Embryonic facial prominence (tissue), 1 donor: ENCODE measurements around the gene RGL1.
"Not testable (repeated sequence)": the region's sequence is repeated elsewhere in the genome, so short reads cannot be mapped to it uniquely, and the experiment has no call there.

ENCODE experiments used
- DNase-seq: peaks from one replicate; pipeline ENCODE4 v3.0.0-alpha.2; 2016; ENCODE audit errors: extremely low spot score

The RGL1 gene

GRCh38 chr1:183804916-183805841 lies at the start of gene RGL1:
Gene RGL1, plus strand, starts transcription at chr1:183805120. Its CDS starts 178 bp downstream, at chr1:183805298.
- peak; percentile 80 for DNase-seq

GRCh38 chr1:183756326-183756725 lies 48.6 kb upstream of the RGL1 start:
- no peak for DNase-seq

- no peak for DNase-seq
Observed at GRCh38 chr1:183757061-183757460, 47.9 kb upstream of the RGL1 start.

GRCh38 chr1:183758913-183759312 lies 46.0 kb upstream of the RGL1 start:
- DNase-seq: no peak

GRCh38 chr1:183760661-183761060 lies 44.3 kb upstream of the RGL1 start:
- no peak for DNase-seq

- no peak for DNase-seq
Observed at GRCh38 chr1:183761871-183762270, 43.0 kb upstream of the RGL1 start.

- DNase-seq: not testable (repeated sequence)
Observed at GRCh38 chr1:183762856-183763255, 42.1 kb upstream of the RGL1 start.

GRCh38 chr1:183764981-183765380 lies 39.9 kb upstream of the RGL1 start:
- DNase-seq: no peak

GRCh38 chr1:183769956-183770815 lies 34.7 kb upstream of the RGL1 start:
- no peak for DNase-seq

- DNase-seq: no peak
Observed at GRCh38 chr1:183770816-183771128, 34.1 kb upstream of the RGL1 start.

- no peak for DNase-seq
Observed at GRCh38 chr1:183773482-183774274, 31.2 kb upstream of the RGL1 start.

- DNase-seq: no peak
Observed at GRCh38 chr1:183774938-183775337, 30.0 kb upstream of the RGL1 start.

- DNase-seq: no peak
Observed at GRCh38 chr1:183776731-183777130, 28.2 kb upstream of the RGL1 start.

- no peak for DNase-seq
Observed at GRCh38 chr1:183777328-183777727, 27.6 kb upstream of the RGL1 start.

GRCh38 chr1:183778045-183778444 lies 26.9 kb upstream of the RGL1 start:
- peak; percentile 83 for DNase-seq

- DNase-seq: no peak
Observed at GRCh38 chr1:183778568-183779433, 26.1 kb upstream of the RGL1 start.

- DNase-seq: no peak
Observed at GRCh38 chr1:183780159-183780558, 24.8 kb upstream of the RGL1 start.

- no peak for DNase-seq
Observed at GRCh38 chr1:183780757-183781156, 24.2 kb upstream of the RGL1 start.

GRCh38 chr1:183783342-183783741 lies 21.6 kb upstream of the RGL1 start:
- DNase-seq: no peak

- DNase-seq: no peak
Observed at GRCh38 chr1:183783767-183784637, 20.9 kb upstream of the RGL1 start.
